ENCODE results near the gene UBE2E3.
A peak's percentile ranks its signal among the peaks of the same experiment; 100 is the strongest.

Gene UBE2E3

DNA sequence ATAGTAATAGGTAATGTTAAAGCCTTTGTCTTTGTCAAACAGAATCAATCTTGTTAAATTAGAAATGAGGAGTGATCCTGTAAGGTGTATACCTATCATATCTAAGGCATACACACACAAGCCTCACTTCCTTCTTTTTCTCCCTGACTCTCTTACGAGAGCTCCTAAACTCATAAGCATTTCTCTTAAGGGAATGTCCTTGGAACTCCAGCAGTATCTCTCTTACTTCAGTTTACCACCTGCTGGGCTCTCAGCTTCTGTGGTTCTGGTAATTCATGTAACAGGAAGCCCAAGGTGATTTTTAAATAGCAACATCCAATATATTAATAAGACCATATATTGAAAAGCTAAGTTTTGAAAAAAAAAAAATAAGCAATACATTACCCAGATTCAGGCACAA is 85.9 kb downstream of the UBE2E3 start:
- TF ChIP-seq, protein P1, sequence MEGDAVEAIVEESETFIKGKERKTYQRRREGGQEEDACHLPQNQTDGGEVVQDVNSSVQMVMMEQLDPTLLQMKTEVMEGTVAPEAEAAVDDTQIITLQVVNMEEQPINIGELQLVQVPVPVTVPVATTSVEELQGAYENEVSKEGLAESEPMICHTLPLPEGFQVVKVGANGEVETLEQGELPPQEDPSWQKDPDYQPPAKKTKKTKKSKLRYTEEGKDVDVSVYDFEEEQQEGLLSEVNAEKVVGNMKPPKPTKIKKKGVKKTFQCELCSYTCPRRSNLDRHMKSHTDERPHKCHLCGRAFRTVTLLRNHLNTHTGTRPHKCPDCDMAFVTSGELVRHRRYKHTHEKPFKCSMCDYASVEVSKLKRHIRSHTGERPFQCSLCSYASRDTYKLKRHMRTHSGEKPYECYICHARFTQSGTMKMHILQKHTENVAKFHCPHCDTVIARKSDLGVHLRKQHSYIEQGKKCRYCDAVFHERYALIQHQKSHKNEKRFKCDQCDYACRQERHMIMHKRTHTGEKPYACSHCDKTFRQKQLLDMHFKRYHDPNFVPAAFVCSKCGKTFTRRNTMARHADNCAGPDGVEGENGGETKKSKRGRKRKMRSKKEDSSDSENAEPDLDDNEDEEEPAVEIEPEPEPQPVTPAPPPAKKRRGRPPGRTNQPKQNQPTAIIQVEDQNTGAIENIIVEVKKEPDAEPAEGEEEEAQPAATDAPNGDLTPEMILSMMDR (IDR thresholded peaks at IDR 0.05; ENCODE audit: control insufficient read depth, insufficient read depth, low read depth, low read length, missing control alignments): no peak
- DNase-seq (ENCODE audit: low read depth): no peak
- no peak overlapping the region for H3K4me3 ChIP-seq (ENCODE audit: control insufficient read depth, low read depth, low read length)

DNA sequence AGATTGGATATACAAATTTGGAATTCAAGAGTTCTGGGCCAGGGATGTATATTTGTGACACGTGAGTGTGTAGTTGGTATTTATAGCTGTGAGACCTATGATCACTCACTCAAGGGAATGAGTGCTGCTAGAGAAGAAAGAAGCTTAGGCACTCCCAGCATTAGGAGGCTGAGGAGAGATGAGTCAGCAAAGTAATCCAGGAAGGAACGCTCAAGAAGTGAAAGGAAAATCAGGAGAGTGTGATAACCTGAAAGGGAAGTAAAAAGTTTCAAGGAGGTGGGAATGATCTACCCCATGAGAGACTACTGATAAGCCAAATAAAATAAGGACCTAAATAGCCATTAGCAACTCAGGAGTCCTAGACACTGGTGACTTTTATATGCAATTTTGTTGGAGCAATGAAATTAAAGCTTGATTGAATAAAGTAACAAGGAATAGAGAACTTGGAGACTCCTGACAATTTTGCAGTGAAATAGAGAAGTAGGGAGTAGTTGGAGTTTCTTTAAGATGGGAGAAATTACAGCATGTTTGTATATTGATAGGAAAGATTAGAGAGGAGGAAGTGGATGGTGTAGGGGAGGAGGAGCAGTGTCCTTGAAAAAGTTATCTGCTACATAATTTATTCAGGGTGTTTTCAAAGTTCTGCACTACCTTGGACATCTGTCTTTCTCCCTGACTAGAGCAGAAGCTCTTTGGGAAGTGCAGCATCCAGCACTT is 89.9 kb downstream of the UBE2E3 start:
- TF ChIP-seq, protein P1 (IDR thresholded peaks at IDR 0.05; ENCODE audit: control insufficient read depth, insufficient read depth, low read depth, low read length, missing control alignments): no peak
- DNase-seq (ENCODE audit: low read depth): peak; percentile 11

DNA sequence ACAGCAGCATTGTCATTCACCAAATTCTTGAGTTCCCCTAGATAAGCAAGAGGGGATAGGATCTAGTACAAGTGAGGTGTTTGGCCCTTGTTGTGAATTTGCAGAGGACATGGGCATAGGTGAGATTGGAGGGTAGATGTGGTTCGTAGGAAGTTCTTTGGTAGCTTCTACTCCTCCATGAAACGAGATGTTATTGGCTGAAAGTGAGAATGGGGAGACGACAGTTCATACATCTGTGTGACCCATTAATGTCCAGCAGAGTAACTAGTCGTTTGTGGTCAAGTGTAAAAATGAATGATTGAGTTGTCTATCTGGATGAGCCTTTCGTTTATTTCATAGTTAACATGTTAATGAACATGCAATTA is 90.4 kb downstream of the UBE2E3 start:
- H3K4me3 ChIP-seq (ENCODE audit: control insufficient read depth, low read depth, low read length): no peak overlapping the region
- TF ChIP-seq, protein P1 (IDR thresholded peaks at IDR 0.05; ENCODE audit: control insufficient read depth, insufficient read depth, low read depth, low read length, missing control alignments): no peak
- DNase-seq (ENCODE audit: low read depth): no peak

More for the DNA sequence above, 89.9 kb downstream of the UBE2E3 start:
- no peak overlapping the region for H3K4me3 ChIP-seq (ENCODE audit: control insufficient read depth, low read depth, low read length)

DNA sequence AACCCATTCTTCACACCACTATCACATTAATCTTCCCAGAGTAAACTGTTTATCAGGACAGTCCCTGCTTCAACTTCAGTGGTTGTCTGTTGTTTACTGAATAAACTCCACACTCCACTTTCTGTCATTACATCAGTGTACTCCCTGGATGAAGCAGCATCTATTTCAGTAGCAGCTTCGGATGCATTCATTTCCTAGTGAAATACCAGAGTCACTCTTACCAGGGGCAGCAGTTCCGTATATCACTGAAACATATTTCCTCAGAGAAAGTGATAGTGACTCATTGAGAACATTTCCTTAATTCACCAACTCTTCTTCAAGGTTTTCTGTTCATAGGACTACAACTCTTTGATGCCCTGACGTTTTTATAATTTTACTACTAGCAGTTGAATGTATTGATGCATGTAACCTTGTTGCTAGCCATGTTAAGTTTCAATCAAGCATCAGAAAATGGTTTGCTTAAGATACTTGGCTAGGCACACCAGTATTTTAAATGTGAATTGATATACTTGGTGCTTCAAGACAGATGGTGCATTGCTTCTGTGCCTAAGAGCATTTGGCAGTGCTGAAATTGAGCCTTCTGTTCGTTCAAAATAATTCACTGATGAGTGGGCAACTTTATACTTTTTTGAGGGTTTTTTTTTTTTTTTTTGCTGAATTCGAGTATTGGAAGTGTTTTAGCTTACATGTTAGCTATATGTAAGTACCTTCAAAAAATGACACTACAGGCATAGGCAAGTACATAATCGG is 92.3 kb downstream of the UBE2E3 start:
- TF ChIP-seq, protein P1 (IDR thresholded peaks at IDR 0.05; ENCODE audit: control insufficient read depth, insufficient read depth, low read depth, low read length, missing control alignments): no peak
- DNase-seq (ENCODE audit: low read depth): no peak
- no peak overlapping the region for H3K4me3 ChIP-seq (ENCODE audit: control insufficient read depth, low read depth, low read length)

DNA sequence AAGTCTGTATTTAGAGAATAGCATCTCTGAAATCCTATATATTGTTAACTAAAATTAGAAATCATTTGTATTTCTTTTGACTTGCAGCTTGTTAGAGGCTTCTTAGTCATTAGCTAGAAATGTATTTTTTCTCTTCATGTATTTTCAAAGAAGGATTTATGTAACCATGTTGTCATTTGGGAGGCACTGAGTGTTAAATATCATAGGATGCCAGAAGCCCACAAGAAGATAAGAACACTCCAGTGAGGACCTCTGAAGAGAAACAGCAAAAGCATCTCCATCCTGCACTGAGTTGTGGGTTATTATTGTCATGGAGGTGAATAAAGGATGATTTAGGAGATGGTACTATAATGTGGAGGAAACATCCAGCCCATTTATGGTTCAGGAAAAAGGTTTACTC is 93.5 kb downstream of the UBE2E3 start:
- H3K4me3 ChIP-seq (ENCODE audit: control insufficient read depth, low read depth, low read length): no peak overlapping the region
- TF ChIP-seq, protein P1 (IDR thresholded peaks at IDR 0.05; ENCODE audit: control insufficient read depth, insufficient read depth, low read depth, low read length, missing control alignments): no peak

DNA sequence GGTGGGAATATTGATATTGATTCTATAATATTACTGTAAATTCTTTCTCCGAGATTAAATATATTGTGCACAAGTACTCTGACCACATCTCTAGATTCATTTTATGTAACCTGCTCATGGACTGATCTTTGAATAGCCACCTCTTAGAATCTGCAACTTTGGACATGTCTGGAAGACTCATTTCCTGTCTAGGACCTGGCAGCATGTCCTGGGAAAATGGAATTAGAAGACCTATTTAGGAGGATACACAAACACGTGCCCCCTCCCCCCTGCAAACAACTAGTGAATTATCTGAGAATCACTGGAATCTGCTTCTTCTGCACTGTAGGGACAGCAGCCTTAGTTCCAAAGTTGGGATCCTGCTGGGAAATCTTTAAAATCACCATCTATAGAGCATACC is 94.1 kb downstream of the UBE2E3 start:
- TF ChIP-seq, protein P1 (IDR thresholded peaks at IDR 0.05; ENCODE audit: control insufficient read depth, insufficient read depth, low read depth, low read length, missing control alignments): no peak
- DNase-seq (ENCODE audit: low read depth): no peak
- no peak overlapping the region for H3K4me3 ChIP-seq (ENCODE audit: control insufficient read depth, low read depth, low read length)

More for the DNA sequence above, 93.5 kb downstream of the UBE2E3 start:
- DNase-seq (ENCODE audit: low read depth): peak; percentile 4

Measured in AG09309 (cell line).